Measurements from ENCODE around the gene A1BG.

- no peak for TF ChIP-seq CTCF (IDR thresholded peaks at IDR 0.05; ENCODE audit: poor library complexity)
- no peak for TF ChIP-seq EZH2 (IDR thresholded peaks at IDR 0.05; ENCODE audit: borderline replicate concordance)
These were observed 45.6 kb downstream of the A1BG start for GRCh38 chr19:58307736-58308135.
